ENCODE results near the gene SLIT3.

SLIT3 gene

GRCh38 chr5:168781941-168782571 lies 518.9 kb downstream of the SLIT3 start:
- no peak for DNase-seq

DNA sequence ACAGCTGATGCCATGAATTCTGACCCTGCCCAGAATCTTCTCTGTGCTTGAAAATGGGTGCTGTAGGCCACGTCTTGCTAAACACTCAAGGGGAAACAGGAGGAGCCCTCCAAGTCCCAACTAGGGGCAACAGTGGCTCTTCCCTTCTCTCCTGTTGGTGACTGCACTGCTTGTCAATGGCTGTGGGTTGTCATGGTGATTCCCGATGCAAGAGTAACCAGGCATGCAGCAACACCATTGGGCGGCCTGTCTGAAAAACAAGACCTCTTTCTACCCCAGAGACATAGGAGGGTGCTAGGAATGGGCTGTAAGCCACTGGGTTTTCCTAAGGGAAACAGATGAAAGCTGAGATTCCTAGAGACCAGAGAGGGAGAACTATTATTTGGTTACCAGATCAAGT lies 520.1 kb downstream of the SLIT3 start:
- DNase-seq: no peak

DNA sequence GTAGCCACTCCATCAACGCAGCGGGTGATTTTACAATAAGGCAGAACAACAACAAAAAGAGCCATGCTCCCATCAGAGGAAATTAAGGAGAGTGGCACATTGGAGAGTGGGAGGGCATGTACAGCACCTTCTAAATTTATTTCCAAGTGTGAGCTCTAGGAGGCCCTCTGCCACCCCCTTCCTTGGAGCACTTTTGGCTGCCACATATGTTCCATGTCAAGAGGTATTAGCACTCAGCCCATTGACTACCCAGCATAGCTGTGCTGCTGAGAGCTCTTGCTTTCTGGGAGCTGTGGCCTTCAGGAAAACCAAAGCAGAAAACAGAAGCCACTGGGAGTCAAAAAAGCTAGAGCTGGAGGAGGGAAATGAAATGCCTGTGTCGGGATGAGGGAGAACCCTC lies 521.6 kb downstream of the SLIT3 start:
- no peak for DNase-seq

GRCh38 chr5:168778536-168778935 lies 522.4 kb downstream of the SLIT3 start:
- DNase-seq: no peak

GRCh38 chr5:168777651-168778050 lies 523.3 kb downstream of the SLIT3 start:
- no peak for DNase-seq

- DNase-seq: no peak
These were observed 524.9 kb downstream of the SLIT3 start for GRCh38 chr5:168776070-168776469.

- no peak for DNase-seq
These were observed 527.7 kb downstream of the SLIT3 start for GRCh38 chr5:168773226-168773625.

DNA sequence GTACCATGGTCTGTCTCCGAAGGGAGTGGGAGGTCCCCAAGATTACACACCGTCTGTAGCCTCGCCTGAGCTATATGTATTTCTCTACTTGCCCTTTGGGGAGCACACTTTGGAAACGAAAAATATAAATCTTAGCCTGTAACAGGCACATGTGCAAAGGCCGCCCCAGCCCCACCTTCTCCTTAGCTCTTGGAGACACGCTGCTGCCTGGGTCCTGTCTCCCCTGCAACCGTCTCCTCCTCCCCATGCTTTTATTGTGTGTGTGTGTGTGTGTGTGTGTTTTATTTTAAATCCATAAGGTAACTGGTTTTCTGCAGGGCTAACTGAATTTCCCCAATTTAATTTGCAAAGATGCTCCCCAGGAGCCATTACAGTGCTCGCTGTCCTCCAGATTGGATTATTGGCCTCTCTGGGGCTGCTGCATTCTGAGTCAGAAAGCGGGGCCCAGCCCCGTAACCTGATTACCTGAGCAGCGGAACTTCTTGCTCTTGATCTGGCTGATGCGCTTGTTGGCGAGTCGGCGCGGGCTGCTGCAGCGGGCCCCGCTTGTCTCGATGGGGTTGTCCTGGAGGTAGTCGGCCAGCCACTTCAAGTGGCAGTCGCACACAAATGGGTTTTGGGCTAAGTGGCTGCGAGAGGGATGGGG lies 528.5 kb downstream of the SLIT3 start:
- DNase-seq: no peak

GRCh38 chr5:168771678-168772077 lies 529.3 kb downstream of the SLIT3 start:
- no peak for DNase-seq

DNA sequence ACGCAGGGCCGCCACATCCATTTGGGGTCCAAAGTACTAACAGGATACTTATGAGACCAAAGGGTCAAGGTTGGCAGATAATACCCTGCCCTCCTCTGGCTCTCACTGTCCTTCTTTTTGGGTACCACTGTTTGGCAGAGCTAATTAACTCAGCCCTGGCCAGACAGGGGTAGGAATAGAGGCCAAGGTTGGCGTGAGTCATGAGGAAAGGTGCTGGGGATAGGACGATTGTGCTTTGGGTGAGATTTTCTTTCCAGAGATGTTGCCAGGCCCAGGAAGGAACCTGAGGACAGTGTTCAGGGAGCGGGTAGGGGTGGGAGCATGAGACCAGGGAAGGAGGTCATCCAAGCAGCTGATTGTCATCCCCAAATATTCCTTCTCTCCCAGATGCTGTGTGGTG lies 529.9 kb downstream of the SLIT3 start:
- DNase-seq: no peak

- DNase-seq: no peak
These were observed 530.9 kb downstream of the SLIT3 start for GRCh38 chr5:168770036-168770498.

DNA sequence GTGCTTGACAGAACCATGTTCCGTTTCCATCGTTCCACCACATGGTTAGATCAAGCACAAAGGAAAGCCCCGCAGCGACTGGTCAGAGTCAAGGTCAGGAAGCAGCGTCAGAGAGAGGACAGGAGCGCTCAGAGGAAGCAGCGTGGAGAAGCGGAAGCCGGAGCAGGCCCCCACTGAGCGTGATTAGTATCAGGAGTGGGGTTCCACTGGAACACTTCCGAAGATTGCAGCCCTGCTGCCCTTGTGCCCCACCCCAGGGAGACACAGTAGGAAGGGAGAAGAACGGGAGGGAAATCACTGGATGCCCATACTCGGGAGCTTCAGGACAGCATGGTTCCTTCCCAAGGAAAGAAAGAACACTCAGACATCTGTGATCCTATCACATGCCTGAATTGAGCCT lies 532.8 kb downstream of the SLIT3 start:
- no peak for DNase-seq

GRCh38 chr5:168766426-168766700 lies 534.6 kb downstream of the SLIT3 start:
- no peak for DNase-seq

GRCh38 chr5:168765551-168766425 lies 535.2 kb downstream of the SLIT3 start:
- DNase-seq: no peak

- no peak for DNase-seq
These were observed 535.8 kb downstream of the SLIT3 start for GRCh38 chr5:168765086-168765550.

DNA sequence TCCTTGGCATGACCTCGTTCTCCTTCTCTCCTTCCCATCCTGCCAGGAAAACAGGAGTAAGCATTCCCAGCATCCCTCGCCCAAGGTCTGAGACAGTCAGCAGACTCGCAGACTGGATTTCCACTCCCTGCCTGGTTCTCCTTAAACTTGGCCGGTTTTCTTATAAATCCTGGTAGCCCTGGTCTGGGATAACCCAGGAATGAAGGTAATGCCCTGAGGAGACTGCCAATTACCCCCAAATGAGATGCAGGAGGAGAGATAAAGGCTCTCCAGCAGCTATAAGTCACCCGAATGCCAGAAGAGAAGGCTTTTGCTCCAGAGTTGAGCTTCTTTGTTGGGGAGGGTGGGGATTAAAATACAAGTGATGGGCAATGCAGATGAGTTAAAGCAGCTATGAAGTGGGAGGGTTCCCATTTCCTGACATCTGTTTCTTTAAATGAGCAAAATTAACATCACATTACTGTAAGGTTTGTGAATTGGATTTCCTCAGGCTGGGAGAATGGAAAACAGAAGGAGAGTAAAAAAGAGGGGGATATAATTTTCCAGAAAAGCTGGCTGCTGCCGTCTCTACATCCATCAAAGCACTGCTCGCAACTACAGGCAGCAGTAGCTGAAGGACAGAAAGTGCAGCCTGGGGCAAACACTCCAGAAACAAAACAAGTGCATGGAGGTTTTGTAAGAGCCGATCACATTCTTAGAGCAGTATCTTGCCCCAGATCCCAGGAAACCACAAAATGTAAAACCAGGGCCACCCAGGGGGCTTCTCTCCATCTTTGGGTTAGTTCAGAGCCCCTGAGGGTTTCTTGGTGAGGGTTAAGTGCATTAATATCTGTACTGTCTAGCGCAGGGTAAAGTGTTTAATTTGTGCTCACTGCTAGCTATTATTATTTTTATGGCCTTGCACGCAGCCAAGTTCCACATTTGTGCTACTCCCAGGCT lies 544.2 kb downstream of the SLIT3 start:
- no peak for DNase-seq

- no peak for DNase-seq
These were observed 545.3 kb downstream of the SLIT3 start for GRCh38 chr5:168755548-168756093.

DNA sequence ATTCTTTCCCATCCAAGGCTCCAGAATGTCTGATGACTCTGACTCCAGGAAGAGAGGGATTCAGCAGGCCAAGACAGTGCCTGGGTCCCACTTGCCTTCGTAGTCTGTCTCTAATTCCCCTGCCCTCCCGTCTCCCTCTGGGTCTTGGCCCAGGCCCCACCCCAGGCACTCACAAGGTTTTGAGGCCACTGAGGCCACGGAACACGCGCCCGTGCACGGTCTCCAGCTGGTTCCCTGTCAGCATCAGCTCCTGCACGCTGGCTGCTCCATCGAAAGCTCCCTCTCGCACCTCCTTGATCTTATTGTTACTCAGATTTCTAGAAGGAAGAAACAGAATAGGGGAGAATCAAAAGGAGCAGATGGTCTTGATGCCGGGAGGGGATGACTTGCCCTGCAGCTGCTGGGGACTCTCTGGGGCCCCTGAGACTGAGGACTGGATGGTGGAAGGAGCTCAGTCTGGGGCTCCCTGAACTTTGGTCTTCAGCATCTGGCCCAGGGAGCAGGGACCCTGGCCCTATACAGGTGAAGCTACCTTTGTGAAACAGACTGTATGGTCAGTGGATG lies 547.2 kb downstream of the SLIT3 start:
- DNase-seq: no peak

DNA sequence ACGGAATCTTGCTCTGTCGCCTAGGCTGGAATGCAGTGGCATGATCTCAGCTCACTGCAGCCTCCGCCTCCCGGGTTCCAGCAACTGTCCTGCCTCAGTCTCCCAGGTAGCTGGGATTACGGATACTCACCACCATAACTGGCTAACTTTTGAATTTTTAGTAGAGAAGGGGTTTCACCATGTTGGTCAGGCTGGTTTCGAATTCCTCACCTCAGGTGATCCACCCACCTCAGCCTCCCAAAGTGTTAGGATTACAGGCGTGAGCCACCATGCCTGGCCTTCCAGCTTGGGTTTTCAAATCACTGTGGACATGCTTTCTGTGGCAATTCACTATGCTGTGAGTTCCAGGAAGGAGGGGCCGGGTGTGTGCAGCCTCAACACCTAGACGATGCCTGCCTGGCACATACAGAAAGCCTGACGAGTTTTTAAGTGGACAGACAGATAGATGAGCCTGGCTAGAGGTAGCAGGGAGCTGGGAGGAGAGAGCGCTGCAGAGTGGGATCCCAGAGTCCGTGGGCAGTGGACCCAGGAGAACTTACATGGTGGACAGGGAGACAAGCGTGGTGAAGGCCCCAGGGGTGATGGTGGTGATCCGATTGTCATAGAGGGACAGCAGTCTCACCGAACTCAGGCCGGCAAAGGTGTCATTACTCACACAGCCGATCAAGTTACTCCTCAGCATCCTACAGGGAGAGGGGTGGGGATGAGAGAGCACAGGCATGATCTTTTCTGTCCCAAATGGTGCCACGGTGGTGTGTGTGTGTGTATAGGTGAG lies 548.3 kb downstream of the SLIT3 start:
- no peak for DNase-seq

GRCh38 chr5:168752012-168752411 lies 548.9 kb downstream of the SLIT3 start:
- no peak for DNase-seq

- DNase-seq: no peak
These were observed 550.0 kb downstream of the SLIT3 start for GRCh38 chr5:168750926-168751325.
